Mammary epithelial cell (primary cell): Measurements from ENCODE around the gene IFT172.

Experiments used
- CTCF ChIP-seq, 2 donors: IDR thresholded peaks in 1 of 2; conservative IDR thresholded peaks in 1 of 2; 2 replicates each; pipeline ENCODE4 v1.5.1; 2011 to 2012; ENCODE audit warnings: inconsistent platforms in 2 of 2, low read length in 2 of 2, mild to moderate bottlenecking in 2 of 2, control low read depth in 1 of 2, low read depth in 1 of 2; ENCODE audit not compliant: insufficient read depth in 1 of 2; ENCODE audit errors: extremely low read depth in 1 of 2
- EZH2 ChIP-seq: IDR thresholded peaks from 2 replicates; pipeline ENCODE4 v1.6.1; 2012; ENCODE audit warnings: low read length, inconsistent platforms, borderline replicate concordance

DNA sequence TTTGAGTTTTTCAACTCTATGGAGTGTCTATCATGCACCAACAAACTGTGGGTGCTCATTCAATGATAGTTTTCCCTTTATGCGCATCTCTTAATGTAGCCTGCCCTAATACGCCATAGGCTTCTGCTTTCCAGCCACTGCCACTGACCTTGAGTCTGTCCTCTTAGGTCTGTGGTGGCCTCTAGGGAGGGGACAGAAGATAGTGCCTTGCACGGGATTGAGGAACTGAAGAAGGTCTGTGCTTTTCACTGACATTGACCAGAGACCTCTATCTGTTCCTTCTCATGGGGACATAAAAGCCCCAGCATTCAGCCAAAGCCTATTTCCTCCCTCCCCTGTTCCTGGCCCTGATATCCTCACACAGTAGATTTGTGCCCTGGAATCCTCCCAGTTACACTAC, 9.4 kb upstream of the IFT172 start:
- TF ChIP-seq CTCF (conservative IDR thresholded peaks at IDR 0.05 in 1 of 2, IDR thresholded peaks at IDR 0.05 in 1 of 2; ENCODE audit: extremely low read depth in 1 of 2, insufficient read depth in 1 of 2, low read depth in 1 of 2, low read length in 2 of 2) (no peak), EZH2 (no peak)
